SK-N-MC (cell line): ENCODE results near the gene SEC31A.
A peak's percentile ranks its signal among the peaks of the same experiment; 100 is the strongest.

Experiments
- EZH2 ChIP-seq: fragments of 200-600 bp; sonication (generic); IDR thresholded peaks from one replicate; pipeline ENCODE4 v1.6.1; 2017; ENCODE audit warnings: antibody characterized with exemption
- POLR2AphosphoS5 ChIP-seq: IDR thresholded peaks from 2 replicates; pipeline ENCODE4 v1.6.1; 2012; ENCODE audit warnings: mild to moderate bottlenecking, low read depth, low read length, borderline replicate concordance

GRCh38 chr4:82811838-82812341, 79.1 kb downstream of the SEC31A start:
- TF ChIP-seq POLR2AphosphoS5 (peak; percentile 29; the same call in 1 of the 2 replicates), EZH2 (no peak)
